ENCODE measurements around the gene LACTB. TPM values are rescaled to one million over a fixed set of nuclear protein-coding genes. Genes with fewer than 3 reads are reported as not detected.

The LACTB gene
- total RNA-seq, 4 donors from 2014 or later, result 9.0 to 18.4 (median 16.5) TPM

GRCh38 chr15:63189941-63190768 lies 68.5 kb downstream of the LACTB start:
- no peaks in the 10 kb centered on the region for H3K27me3 ChIP-seq
- peak overlapping the region; percentile 82 to 95 (median 93) for H3K27ac ChIP-seq
- H3K36me3 ChIP-seq, result no peaks in the 10 kb centered on the region
- H3K9me3 ChIP-seq, result no peaks in the 10 kb centered on the region
- no peak for DNase-seq (ENCODE audit: low spot score in 2 of 2)
- H3K4me1 ChIP-seq, result peaks cover 0 to 53% (median 36%) of the 10 kb centered on the region in 4 donors
- peak overlapping the region; percentile 83 to 95 (median 90) for H3K4me3 ChIP-seq
- TF ChIP-seq CTCF (IDR thresholded peaks at IDR 0.05) (no peak), EP300 (IDR thresholded peaks at IDR 0.05) (peak in 1 of 2 donors; percentile 24)
- WGBS, 2 donors, result 5% methylated on average over 10 of the region's 10 CpGs

GRCh38 chr15:63190769-63191649 lies 69.3 kb downstream of the LACTB start:
- TF ChIP-seq POLR2A (IDR thresholded peaks at IDR 0.05) (no peak), CTCF (IDR thresholded peaks at IDR 0.05) (peak in 1 of 5 experiments; percentile 13), EP300 (IDR thresholded peaks at IDR 0.05) (no peak)
- WGBS, 2 donors, result 48 to 53% methylated on average over 3 of the region's 3 CpGs
- peak overlapping the region; percentile 83 to 95 (median 90) for H3K4me3 ChIP-seq
- H3K9me3 ChIP-seq, result no peaks in the 10 kb centered on the region
- H3K27me3 ChIP-seq, result no peaks in the 10 kb centered on the region
- H3K36me3 ChIP-seq, result no peaks in the 10 kb centered on the region
- H3K4me1 ChIP-seq, result peaks cover 0 to 62% (median 44%) of the 10 kb centered on the region in 4 donors
- no peak for DNase-seq (ENCODE audit: low spot score in 2 of 2)
- peak overlapping the region in 3 of 4 donors; percentile 93 to 95 (median 93) for H3K27ac ChIP-seq

Other genes starting within 250 kb of the LACTB start
- gene TPM1, start 79.1 kb upstream of the LACTB start, total RNA-seq, result 100 to 1,000 TPM; 311 to 468 (median 366) TPM
- gene RPS27L, start 35.6 kb downstream of the LACTB start, total RNA-seq, result 10 to 100 TPM; 50.3 to 83.7 (median 71.7) TPM
- gene RAB8B, start 67.7 kb downstream of the LACTB start, total RNA-seq, result 10 to 100 TPM; 32.9 to 45.0 (median 42.5) TPM
- gene APH1B, start 155.7 kb downstream of the LACTB start, total RNA-seq, result 10 to 100 TPM; 11.0 to 18.4 (median 16.1) TPM

Data from tibial nerve (tissue), 4 donors.